ENCODE results near the gene ATP5F1A.
A peak's percentile ranks its signal among the peaks of the same experiment; 100 is the strongest.
"Not testable (repeated sequence)": the region's sequence is repeated elsewhere in the genome, so short reads cannot be mapped to it uniquely, and the experiment has no call there.

ATP5F1A gene

GRCh38 chr18:46097801-46098615 is at the start of gene ATP5F1A:
Gene ATP5F1A (minus strand): TSS chr18:46098296. CDS start chr18:46098231, 65 bp downstream.
- peak within 1 kb of the TSS; percentile 98 for H3K27ac ChIP-seq
- TF ChIP-seq CTCF (conservative IDR thresholded peaks at IDR 0.05) (no peak), ZFX (IDR thresholded peaks at IDR 0.05) (peak; percentile 2; the same call in 1 of the 2 replicates)

- TF ChIP-seq ZFX (IDR thresholded peaks at IDR 0.05) (no peak), CTCF (conservative IDR thresholded peaks at IDR 0.05) (no peak)
- no peak overlapping the region for H3K27ac ChIP-seq
Observed at GRCh38 chr18:46141199-46141598, 43.1 kb upstream of the ATP5F1A start.

- TF ChIP-seq CTCF (conservative IDR thresholded peaks at IDR 0.05) (no peak), ZFX (IDR thresholded peaks at IDR 0.05) (no peak)
- H3K27ac ChIP-seq: no peak overlapping the region
Observed at GRCh38 chr18:46140173-46140572, 42.1 kb upstream of the ATP5F1A start.

GRCh38 chr18:46134920-46135675 is 37.0 kb upstream of the ATP5F1A start:
- H3K27ac ChIP-seq: no peak overlapping the region
- TF ChIP-seq CTCF (conservative IDR thresholded peaks at IDR 0.05): no peak
- no peak for TF ChIP-seq ZFX (IDR thresholded peaks at IDR 0.05)

- H3K27ac ChIP-seq: no peak overlapping the region
- TF ChIP-seq CTCF (conservative IDR thresholded peaks at IDR 0.05): no peak
- no peak for TF ChIP-seq ZFX (IDR thresholded peaks at IDR 0.05)
Observed at GRCh38 chr18:46133534-46133933, 35.4 kb upstream of the ATP5F1A start.

- H3K27ac ChIP-seq: not testable (repeated sequence)
Observed at GRCh38 chr18:46130549-46130948, 32.5 kb upstream of the ATP5F1A start.

GRCh38 chr18:46130061-46130460 is 32.0 kb upstream of the ATP5F1A start:
- TF ChIP-seq CTCF (conservative IDR thresholded peaks at IDR 0.05) (no peak), ZFX (IDR thresholded peaks at IDR 0.05) (no peak)
- H3K27ac ChIP-seq: no peak overlapping the region

GRCh38 chr18:46126625-46127024 is 28.5 kb upstream of the ATP5F1A start:
- not testable (repeated sequence) for H3K27ac ChIP-seq
